Measurements from ENCODE around the gene ARL2.
"Not testable (repeated sequence)": the region's sequence is repeated elsewhere in the genome, so short reads cannot be mapped to it uniquely, and the experiment has no call there.

ARL2 gene

DNA sequence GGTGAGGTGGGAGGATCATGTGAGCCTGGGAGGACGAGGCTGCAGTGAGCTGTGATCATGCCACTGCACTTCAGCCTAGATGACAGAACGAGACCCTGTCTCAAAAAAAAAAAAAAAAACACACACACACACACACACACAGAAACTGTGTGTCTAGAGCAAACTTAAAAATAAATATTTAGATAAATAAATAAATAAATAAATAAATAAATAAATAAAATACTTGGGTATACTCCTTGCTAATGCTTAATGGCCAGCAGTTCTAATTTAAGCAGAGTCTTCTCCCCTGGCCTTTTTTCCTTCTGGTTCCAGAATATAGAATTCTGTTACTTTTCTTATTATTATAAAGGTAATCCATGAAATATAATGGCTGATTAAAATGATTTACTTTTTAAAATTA, 5.1 kb upstream of the ARL2 start:
- DNase-seq, result no peak

DNA sequence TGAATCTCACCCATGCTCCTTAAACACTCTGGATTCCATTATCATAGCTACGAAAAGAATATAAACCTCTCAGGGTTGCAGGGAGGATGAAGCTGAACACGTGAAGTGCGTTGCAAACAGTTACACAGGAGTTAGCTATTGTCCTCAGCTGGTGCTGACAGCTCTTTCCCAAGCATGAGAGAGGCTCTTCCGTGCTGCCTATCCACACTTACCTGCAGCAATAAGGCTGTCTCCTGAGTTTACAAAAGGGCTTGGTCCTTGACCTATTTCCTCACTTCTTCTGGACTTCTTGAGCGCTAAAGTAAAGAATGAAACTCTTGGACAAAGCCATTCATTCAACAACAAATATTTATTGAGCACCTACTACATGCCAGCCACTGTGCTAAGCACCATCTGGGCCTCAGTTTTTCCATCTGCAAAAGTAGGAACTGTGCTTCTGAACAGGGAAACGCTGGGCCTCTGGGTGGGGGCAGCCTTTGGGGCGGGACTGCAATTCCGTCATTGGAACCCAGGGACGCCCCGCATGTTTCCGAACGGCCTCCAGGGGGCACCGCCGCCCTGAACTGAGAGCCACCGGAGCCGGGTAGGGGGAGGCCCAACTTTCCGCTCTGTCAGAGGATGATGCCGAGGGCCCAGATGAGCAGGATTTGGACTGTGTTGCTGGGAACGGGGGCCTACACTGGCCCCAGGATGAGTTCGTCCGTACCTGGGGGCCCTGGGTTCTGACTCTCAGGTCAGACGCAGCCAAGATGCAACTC, 651 bp upstream of the ARL2 start:
- DNase-seq, result peak; percentile 39

DNA sequence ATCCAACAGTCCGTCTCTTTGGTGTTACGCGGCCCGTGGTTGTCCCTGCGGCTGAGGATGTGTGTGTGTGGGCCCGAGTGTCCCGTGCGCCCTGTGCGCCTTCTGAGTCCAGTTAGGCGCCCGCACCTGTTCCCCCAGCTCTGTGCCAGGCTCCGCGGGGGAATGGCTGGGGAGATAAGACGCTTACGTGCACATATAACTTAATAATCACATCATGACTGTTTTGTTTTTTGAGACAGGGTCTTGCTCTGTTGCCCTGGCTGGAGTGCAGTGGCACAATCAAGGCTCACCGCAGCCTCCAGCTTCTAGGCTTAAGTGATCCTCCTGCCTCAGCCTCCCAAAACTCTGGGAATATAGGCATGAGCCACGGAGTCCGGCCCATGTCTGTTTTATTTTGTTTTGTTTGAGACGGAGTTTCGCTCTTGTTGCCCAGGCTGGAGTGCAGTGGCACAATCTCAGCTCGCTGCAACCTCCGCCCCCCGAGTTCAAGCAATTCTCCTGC, 817 bp downstream of the ARL2 start:
- no peak for DNase-seq

DNA sequence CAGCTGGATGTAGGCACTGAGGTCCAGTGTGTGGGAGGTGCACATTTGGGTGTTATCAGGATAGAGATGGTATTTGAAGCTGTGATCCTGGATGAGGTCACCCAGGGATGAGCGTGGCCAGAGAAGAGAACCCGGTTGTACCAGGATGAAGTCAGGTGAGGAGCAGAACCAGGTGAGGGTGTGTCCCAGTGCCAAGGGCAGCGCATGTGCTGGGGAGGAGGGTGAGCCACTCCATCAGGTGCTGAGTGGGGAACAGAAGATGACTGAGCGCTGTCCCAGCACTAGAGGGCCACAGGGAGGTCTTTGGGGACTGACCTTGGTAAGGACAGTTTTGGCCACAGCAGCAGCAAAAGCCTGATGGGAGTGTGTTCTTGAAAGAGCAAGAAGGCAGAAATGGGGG, 2.7 kb downstream of the ARL2 start:
- no peak for DNase-seq

DNA sequence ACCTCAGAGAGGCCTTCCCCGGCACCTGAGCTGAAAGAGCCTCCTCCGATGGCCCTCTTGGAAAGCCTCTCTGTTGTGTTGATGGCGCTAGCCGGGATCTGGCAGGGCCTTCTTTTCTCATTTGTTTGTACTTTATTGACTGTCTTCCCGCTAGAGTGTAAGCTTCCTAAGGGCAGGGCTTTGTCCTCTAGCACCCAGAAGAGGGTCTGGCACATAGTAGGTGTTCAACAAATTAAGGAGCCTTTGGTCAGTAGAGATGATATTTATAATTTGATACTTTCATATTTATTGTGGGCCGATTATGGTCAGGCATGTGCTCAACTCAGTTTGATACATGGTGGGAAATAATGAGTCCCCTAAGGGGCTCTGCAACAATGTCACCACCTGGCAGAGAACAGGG, 4.0 kb downstream of the ARL2 start:
- DNase-seq, result no peak

GRCh38 chr11:65019824-65020223, 5.9 kb downstream of the ARL2 start:
- DNase-seq, result no peak

GRCh38 chr11:65021003-65021402, 7.0 kb downstream of the ARL2 start:
- no peak for DNase-seq

GRCh38 chr11:65021509-65021908, 7.5 kb downstream of the ARL2 start:
- DNase-seq, result no peak

GRCh38 chr11:65023502-65023901, 9.5 kb downstream of the ARL2 start:
- DNase-seq, result not testable (repeated sequence)

DNA sequence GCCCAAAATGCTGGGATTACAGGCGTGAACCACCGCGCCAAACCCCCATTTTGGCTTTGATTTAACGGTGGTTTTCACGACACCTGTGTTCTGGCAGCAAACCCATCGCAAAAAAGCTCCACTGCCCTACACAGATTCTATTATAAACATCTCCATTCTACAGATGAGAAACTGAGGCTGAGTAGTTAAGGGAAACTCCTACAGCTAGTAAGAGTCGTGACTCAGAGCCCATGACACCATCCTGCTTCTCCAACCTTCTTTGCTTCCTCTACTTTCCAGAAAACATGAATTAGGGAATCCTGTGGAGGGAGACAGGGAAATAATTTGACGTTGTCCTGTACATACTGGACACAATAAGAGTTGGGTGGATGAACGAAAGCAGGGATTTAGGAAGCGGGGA, 12.8 kb downstream of the ARL2 start:
- DNase-seq, result no peak

GRCh38 chr11:65027213-65028067, 13.5 kb downstream of the ARL2 start, which contains the start of gene SNX15:
SNX15 (plus strand) TSS chr11:65027439; CDS start chr11:65027538, 99 bp downstream.
- peak; percentile 94 for DNase-seq

DNA sequence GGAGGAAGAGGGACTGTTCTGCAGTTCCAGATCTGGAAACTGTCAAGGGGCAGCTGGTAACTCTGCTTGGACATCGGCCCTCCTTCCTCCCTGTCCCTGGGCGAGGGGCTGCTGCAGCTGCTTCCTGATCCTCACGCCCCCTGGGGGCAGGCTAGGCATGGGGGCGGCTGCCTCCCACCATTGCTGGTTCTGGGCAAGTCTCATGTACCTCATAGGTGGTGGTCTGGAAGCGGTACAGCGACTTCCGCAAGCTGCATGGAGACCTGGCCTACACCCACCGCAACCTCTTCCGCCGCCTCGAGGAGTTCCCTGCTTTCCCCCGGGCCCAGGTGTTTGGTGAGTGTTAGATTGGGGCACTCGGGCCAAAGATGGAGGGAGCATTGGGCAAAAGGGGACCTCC, 18.3 kb downstream of the ARL2 start:
- no peak for DNase-seq

GRCh38 chr11:65034423-65034822, 20.5 kb downstream of the ARL2 start:
- DNase-seq, result no peak

DNA sequence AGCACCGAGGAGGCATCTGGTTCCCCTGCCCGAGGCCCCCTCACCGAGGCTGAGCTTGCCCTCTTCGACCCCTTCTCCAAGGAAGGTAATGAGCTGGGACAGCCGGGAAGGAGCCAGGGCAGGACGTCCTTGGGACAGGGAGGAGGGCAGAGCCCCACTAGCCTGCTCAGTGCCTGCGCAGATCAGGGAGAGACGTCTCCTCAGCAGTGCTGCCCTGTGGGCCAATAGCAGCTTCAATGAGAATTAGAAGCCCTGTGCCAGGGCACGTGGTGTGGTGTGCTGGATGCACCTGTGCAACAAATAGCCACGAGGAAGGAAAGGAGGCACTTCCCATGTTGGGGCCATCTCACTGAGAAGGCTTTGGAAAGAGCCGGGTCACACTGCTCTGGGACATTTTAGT, 21.6 kb downstream of the ARL2 start:
- DNase-seq, result no peak

GRCh38 chr11:65036931-65037330, 23.0 kb downstream of the ARL2 start:
- DNase-seq, result no peak

DNA sequence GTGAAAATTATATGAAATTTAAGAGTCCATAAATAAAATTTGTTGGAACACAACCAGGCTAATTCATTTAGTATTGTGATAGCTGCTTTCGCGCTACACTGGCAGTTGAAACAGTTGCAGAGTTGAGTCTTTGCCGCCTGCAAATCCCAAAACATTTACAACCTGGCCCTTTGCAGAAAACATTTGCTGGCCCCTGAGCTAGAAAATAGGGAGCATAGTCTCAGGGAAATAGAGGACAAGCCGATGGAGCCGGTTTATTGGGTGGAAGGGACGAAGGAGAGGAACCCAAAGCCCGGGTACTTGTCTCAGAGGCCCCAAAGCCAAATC, 26.5 kb downstream of the ARL2 start:
- no peak for DNase-seq

DNA sequence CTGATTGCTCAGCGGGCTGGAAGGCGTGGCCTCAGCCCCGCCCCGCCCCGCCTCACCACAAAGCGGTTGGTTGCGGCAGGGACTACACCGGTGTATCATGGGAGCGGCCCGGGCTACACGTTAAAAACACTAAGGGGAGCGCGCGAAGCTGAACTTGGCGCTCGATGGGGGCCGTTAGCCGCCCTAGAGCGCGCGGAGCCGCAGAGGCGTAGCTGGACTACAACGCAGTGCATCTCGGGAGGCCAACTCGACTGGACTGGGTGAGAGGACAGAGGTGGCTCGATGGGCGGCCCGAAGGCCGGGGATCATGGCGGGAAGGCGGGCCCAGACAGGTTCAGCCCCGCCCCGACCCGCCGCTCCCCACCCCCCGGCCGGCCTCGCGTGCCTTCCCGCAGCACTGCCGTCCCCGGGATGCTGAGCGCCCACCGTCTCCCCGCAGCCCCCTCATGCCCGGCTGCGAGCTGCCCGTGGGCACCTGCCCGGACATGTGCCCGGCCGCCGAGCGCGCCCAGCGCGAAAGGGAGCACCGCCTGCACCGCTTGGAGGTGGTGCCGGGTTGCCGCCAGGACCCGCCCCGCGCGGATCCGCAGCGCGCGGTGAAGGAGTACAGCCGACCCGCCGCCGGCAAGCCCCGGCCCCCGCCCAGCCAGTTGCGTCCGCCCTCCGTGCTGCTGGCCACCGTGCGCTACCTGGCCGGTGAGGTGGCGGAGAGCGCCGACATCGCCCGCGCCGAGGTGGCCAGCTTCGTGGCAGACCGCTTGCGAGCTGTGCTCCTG, 27.1 kb downstream of the ARL2 start, which contains the start of gene SAC3D1:
Gene SAC3D1 (plus strand): TSS at position 364 of the 776 bp plus-strand sequence. CDS start 83 bp downstream, at position 447.
- peak; percentile 94 for DNase-seq

- DNase-seq, result no peak
Measured at GRCh38 chr11:65042891-65043290, 28.9 kb downstream of the ARL2 start.

DNA sequence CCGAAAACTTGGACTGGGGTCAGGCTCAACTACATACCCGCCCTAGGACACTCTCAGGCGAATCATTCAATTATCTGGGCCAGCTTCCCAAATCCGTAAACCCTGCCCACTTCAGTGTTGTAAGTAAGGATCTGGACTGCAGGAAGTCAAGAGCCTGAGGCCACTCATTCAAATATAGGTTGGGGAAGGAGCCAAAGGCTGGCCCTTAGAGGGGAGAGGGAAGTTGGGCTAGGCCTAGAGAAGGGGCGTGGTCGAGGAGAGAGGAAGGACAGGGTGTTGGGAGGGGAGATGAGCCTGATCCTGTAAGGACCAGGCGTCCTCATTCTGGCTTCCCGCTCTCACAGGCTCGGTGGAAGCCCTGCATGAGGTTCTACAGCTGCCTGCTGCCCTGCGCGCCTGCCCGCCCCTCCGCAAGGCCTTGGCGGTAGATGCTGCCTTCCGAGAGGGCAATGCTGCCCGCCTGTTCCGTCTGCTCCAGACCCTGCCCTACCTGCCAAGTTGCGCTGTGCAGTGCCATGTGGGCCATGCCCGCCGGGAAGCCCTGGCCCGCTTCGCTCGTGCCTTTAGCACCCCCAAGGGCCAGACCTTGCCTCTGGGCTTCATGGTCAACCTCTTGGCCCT, 30.0 kb downstream of the ARL2 start:
- no peak for DNase-seq

GRCh38 chr11:65045061-65045460, 31.1 kb downstream of the ARL2 start:
- DNase-seq, result no peak

DNA sequence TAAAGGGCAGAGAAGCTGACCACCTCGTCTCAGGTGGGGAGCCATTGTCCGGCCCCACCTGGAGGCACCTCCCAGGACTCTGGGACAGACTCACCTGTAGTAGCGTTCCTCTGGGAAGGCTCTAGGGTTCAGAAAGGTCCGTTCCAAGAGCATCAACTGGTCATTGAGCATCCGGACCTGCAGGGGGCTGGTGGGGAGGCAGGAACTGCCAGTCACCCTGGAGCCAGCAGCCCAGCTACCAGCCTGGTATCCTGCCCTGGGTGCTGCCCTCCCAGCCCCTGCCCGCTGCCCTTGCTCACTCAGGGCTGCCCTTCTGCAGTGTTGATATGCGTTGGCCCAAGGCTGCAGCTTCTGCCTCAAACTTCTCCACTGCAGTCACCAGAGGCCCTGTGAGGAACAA, 31.8 kb downstream of the ARL2 start:
- DNase-seq, result no peak

- DNase-seq, result no peak
Measured at GRCh38 chr11:65047581-65048422, 33.8 kb downstream of the ARL2 start.

Measured in NCI-H1417 treated with DMSO at 0.1 percent for 48 hours (cell line).